HCT116 (cell line): Measurements from ENCODE around the gene TMOD4.

ENCODE experiments used
- CTCF ChIP-seq, 3 experiments: fragments of 200-600 bp in 1 of 3; sonication (generic) in 1 of 3; IDR thresholded peaks in 2 of 3; conservative IDR thresholded peaks in 1 of 3; 2 replicates each; pipeline ENCODE4 v1.5.1; 2012 to 2017; ENCODE audit warnings: low read depth in 2 of 3, low read length in 2 of 3, antibody characterized with exemption in 1 of 3, borderline replicate concordance in 1 of 3, control low read depth in 1 of 3, mild to moderate bottlenecking in 1 of 3, mixed read lengths in 1 of 3, mixed run types in 1 of 3, moderate library complexity in 1 of 3; ENCODE audit not compliant: insufficient read depth in 1 of 3
- POLR2A ChIP-seq: IDR thresholded peaks from 2 replicates; pipeline ENCODE4 v1.7.0; 2011; ENCODE audit warnings: borderline replicate concordance; ENCODE audit not compliant: insufficient read depth, insufficient read length; ENCODE audit errors: extremely low read depth
- POLR2AphosphoS5 ChIP-seq: IDR thresholded peaks from 2 replicates; pipeline ENCODE4 v1.6.1; 2011; ENCODE audit warnings: mild to moderate bottlenecking, low read depth, low read length, moderate library complexity
- SP1 ChIP-seq: IDR thresholded peaks from 2 replicates; pipeline ENCODE4 v1.6.1; 2012; ENCODE audit warnings: low read depth
- YY1 ChIP-seq: IDR thresholded peaks from 2 replicates; pipeline ENCODE4 v1.6.1; 2011; ENCODE audit warnings: low read length, low read depth, moderate library complexity, mild to moderate bottlenecking; ENCODE audit not compliant: insufficient replicate concordance; ENCODE audit errors: extremely low read depth
- ZNF274 ChIP-seq: fragments of 200-500 bp; sonication (Bioruptor generic); IDR thresholded peaks from 2 replicates; pipeline ENCODE4 v1.6.1; 2014; ENCODE audit warnings: mild to moderate bottlenecking, low read depth, low read length, inconsistent platforms

- TF ChIP-seq POLR2A (no peak), ZNF274 (no peak), CTCF (IDR thresholded peaks at IDR 0.05 in 2 of 3, conservative IDR thresholded peaks at IDR 0.05 in 1 of 3; ENCODE audit: borderline replicate concordance in 1 of 3, insufficient read depth in 1 of 3, low read depth in 2 of 3, low read length in 2 of 3) (no peak), POLR2AphosphoS5 (no peak), YY1 (no peak), SP1 (no peak)
Observed at GRCh38 chr1:151143057-151143435, 32.7 kb downstream of the TMOD4 start.
